DND-41 (cell line): ENCODE results near the gene ZNF217.

Experiments used
- ATAC-seq: fragments of 200-7000 bp; cut with Tn5 transposase; 3 replicates; pipeline ENCODE4 v1.9.1; 2021; ENCODE audit warnings: low read depth; ENCODE audit not compliant: insufficient read depth
- DNase-seq: peaks from one replicate; pipeline ENCODE4 v3.0.0-alpha.2; 2020
- H2AFZ ChIP-seq: 2 replicates; pipeline ENCODE4 v1.6.0; 2012; ENCODE audit warnings: low read depth, low read length
- H3K27ac ChIP-seq: 2 replicates; pipeline ENCODE4 v1.5.1; 2012; ENCODE audit warnings: low read length, inconsistent platforms
- H3K27me3 ChIP-seq: fragments of 200-600 bp; sonication (generic); 2 replicates; pipeline ENCODE4 v1.6.0; 2012; ENCODE audit warnings: low read length, mild to moderate bottlenecking, inconsistent platforms; ENCODE audit not compliant: insufficient read depth, poor library complexity
- H3K36me3 ChIP-seq: 2 replicates; pipeline ENCODE4 v1.5.1; 2012; ENCODE audit warnings: low read length, inconsistent platforms; ENCODE audit not compliant: insufficient read depth
- H3K4me1 ChIP-seq: 2 replicates; pipeline ENCODE4 v1.5.1; 2012; ENCODE audit warnings: mild to moderate bottlenecking, low read length; ENCODE audit not compliant: insufficient read depth
- H3K4me2 ChIP-seq: 2 replicates; pipeline ENCODE4 v1.6.0; 2012; ENCODE audit warnings: mild to moderate bottlenecking, moderate library complexity, low read length, inconsistent platforms; ENCODE audit not compliant: insufficient read depth
- H3K4me3 ChIP-seq, 2 experiments: fragments of 200-600 bp in 1 of 2; shearing (Covaris generic) in 1 of 2; 2 replicates each; pipeline ENCODE4 v1.5.1; 2012 to 2016; ENCODE audit warnings: inconsistent platforms in 2 of 2, low read length in 2 of 2, mild to moderate bottlenecking in 2 of 2, low read depth in 1 of 2, moderate library complexity in 1 of 2
- H3K79me2 ChIP-seq: 2 replicates; pipeline ENCODE4 v1.6.0; 2012; ENCODE audit warnings: low read length, inconsistent platforms; ENCODE audit not compliant: insufficient read depth
- H3K9ac ChIP-seq: 2 replicates; pipeline ENCODE4 v1.6.0; 2012; ENCODE audit warnings: low read depth, mild to moderate bottlenecking, inconsistent platforms, low read length, moderate library complexity
- H3K9me3 ChIP-seq: 2 replicates; pipeline ENCODE4 v1.5.1; 2012; ENCODE audit warnings: low read length, moderate library complexity, mild to moderate bottlenecking, inconsistent platforms; ENCODE audit not compliant: insufficient read depth, severe bottlenecking
- H4K20me1 ChIP-seq: 2 replicates; pipeline ENCODE4 v1.6.0; 2012; ENCODE audit warnings: low read length; ENCODE audit not compliant: insufficient read depth
- EZH2 ChIP-seq: IDR thresholded peaks from 3 replicates; pipeline ENCODE4 v1.6.1; 2012; ENCODE audit warnings: borderline replicate concordance, low read depth, mild to moderate bottlenecking, moderate library complexity, low read length, inconsistent platforms; ENCODE audit not compliant: severe bottlenecking
- TF ChIP-seq, protein P1 (sequence below): IDR thresholded peaks from 2 replicates; pipeline ENCODE4 v1.5.1; 2012; ENCODE audit warnings: borderline replicate concordance, low read length, moderate library complexity, mild to moderate bottlenecking; ENCODE audit not compliant: poor library complexity, severe bottlenecking; ENCODE audit errors: extremely low read depth

ZNF217 gene

DNA sequence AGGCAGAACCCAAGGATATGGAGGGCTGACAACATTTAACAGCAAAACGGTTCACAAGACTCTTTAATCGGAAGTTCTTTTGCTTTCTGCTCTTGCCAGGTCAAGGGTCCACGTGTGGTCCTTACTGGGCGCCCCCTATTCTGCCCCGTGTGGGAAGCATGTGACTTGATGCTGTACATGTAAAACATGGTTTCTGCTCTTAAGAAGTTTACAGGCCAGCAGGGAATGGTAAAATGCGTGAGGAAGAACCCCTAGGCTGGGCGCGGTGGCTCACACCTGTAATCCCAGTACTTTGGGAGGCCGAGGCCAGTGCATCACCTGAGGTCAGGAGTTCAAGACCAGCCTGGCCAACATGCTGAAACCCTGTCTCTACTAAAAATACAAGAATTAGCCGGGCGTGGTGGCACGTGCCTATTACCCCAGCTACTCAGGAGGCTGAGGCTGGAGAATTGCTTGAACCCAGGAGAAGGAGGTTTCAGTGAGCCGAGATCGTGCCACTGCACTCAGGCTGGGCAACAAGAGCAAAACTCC is 19.3 kb downstream of the ZNF217 start:
- no peaks in the 10 kb centered on the region for H3K9me3 ChIP-seq
- no peak overlapping the region for H3K9ac ChIP-seq
- peaks cover 97% of the 10 kb centered on the region for H3K36me3 ChIP-seq
- peaks cover 13% of the 10 kb centered on the region for H3K4me1 ChIP-seq
- H3K79me2 ChIP-seq, result peaks cover 99% of the 10 kb centered on the region
- H3K4me3 ChIP-seq, result no peak overlapping the region
- TF ChIP-seq, protein P1, sequence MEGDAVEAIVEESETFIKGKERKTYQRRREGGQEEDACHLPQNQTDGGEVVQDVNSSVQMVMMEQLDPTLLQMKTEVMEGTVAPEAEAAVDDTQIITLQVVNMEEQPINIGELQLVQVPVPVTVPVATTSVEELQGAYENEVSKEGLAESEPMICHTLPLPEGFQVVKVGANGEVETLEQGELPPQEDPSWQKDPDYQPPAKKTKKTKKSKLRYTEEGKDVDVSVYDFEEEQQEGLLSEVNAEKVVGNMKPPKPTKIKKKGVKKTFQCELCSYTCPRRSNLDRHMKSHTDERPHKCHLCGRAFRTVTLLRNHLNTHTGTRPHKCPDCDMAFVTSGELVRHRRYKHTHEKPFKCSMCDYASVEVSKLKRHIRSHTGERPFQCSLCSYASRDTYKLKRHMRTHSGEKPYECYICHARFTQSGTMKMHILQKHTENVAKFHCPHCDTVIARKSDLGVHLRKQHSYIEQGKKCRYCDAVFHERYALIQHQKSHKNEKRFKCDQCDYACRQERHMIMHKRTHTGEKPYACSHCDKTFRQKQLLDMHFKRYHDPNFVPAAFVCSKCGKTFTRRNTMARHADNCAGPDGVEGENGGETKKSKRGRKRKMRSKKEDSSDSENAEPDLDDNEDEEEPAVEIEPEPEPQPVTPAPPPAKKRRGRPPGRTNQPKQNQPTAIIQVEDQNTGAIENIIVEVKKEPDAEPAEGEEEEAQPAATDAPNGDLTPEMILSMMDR, result no peak
- no peak for TF ChIP-seq EZH2
- no peak overlapping the region for H3K4me2 ChIP-seq
- H4K20me1 ChIP-seq, result peaks cover 88% of the 10 kb centered on the region
- DNase-seq (no peak), ATAC-seq (no peak)
- no peak overlapping the region for H2AFZ ChIP-seq
- no peaks in the 10 kb centered on the region for H3K27me3 ChIP-seq
- no peak overlapping the region for H3K27ac ChIP-seq

DNA sequence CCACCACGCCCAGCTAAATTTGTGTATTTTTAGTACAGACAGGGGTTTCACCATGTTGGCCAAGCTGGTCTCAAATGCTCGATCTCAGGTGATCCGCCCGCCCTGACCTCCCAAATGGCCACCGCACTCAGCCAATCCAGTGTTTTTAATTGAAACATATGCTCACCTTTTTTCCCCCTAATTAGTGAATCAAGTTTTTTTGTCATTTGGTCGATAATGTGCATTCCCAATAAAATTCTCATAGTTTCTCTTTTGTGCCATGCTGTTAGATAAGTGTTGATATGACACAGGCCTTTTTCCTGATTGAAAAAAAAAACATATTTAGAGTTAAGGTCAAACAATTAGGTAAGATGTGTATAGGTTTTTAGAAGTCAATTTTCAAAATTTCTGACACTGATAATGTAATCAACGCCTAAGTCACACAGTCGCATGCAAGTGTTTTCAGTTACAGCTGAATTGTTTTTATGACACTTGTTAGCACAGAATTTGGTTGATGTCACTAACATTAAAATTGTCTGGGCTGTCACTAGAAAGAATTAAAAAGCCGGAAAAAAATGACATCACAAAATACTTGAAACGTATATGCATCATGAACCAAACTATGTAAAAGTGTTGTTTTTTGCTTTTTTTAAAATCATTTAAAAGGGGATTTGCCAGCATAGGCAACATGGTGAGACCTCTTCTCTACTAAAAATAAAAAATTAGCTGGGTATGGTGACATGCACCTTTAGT is 21.9 kb downstream of the ZNF217 start:
- TF ChIP-seq EZH2, result no peak
- TF ChIP-seq, protein P1, result no peak
- H3K9ac ChIP-seq, result no peak overlapping the region
- H4K20me1 ChIP-seq, result peaks cover 72% of the 10 kb centered on the region

DNA sequence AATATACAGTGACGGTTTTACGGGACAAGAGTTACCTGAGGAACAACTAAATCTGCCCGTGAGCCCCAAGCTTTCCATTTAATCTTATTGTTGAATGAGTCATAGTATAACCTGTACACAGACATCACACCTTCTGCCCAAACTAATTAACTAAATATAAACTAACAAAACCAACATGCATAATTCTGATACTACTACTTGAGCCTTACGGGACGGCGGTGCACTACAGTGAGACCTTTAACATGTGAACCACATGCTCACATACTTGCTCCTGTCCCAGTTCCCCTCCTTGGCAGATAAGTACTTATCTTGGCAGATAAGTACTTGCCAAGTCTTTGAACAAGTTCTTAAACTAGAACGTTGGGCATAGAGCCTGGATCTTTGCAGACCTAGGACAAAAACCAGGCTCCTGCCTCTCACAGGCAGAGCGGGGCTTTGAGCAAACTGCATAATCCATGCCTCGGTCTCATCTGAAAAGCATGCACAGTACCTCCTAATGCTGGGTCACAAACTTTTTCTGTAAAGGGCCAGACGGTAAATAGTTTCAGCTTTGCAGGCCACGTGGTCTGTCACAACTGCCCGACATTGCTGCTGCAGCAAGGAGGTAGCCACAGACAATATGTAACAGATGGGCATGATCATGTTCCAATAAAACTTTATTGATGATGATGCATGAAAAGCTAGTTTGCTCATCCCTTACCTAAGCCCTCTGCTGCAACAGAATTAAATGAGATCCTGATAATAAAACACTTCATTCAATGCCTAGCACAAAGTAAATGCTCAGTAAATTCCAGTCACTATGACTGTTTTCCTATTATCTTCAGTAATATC is 23.0 kb downstream of the ZNF217 start:
- peaks cover 99% of the 10 kb centered on the region for H3K36me3 ChIP-seq

More for the DNA sequence above, 21.9 kb downstream of the ZNF217 start:
- Histone ChIP-seq H3K4me1 (no peaks in the 10 kb centered on the region), H3K27ac (no peak overlapping the region), H3K9me3 (no peaks in the 10 kb centered on the region), H2AFZ (no peak overlapping the region), H3K79me2 (peaks cover 85% of the 10 kb centered on the region), H3K27me3 (no peaks in the 10 kb centered on the region), H3K4me3 (no peak overlapping the region), H3K36me3 (peaks cover 99% of the 10 kb centered on the region), H3K4me2 (no peak overlapping the region)
- ATAC-seq (no peak), DNase-seq (no peak)

More for the DNA sequence above, 23.0 kb downstream of the ZNF217 start:
- H3K4me3 ChIP-seq, result no peak overlapping the region
- no peak overlapping the region for H3K4me2 ChIP-seq
- no peak overlapping the region for H3K27ac ChIP-seq
- H3K9ac ChIP-seq, result no peak overlapping the region
- no peak overlapping the region for H2AFZ ChIP-seq
- peak; percentile 2 for DNase-seq
- H4K20me1 ChIP-seq, result peaks cover 64% of the 10 kb centered on the region
- H3K4me1 ChIP-seq, result no peaks in the 10 kb centered on the region
- no peaks in the 10 kb centered on the region for H3K9me3 ChIP-seq
- no peak for ATAC-seq
- H3K27me3 ChIP-seq, result no peaks in the 10 kb centered on the region
- H3K79me2 ChIP-seq, result peaks cover 74% of the 10 kb centered on the region
- TF ChIP-seq, protein P1, result no peak
- no peak for TF ChIP-seq EZH2
